GM13977 (cell line): ENCODE measurements around the gene CLEC2L.
A peak's percentile ranks its signal among the peaks of the same experiment; 100 is the strongest.

ENCODE experiments used
- DNase-seq: peaks from one replicate; pipeline ENCODE4 v3.0.0; 2012; ENCODE audit warnings: low spot score
- in situ Hi-C: fragments of 300-500 bp; cut with MboI; formaldehyde crosslinking; loops from one replicate; pipeline ENCODE4 v1.12.0; 2022; ENCODE audit warnings: low sequenced_read_pairs, low pct_unique_long_range_greater_than_20kb, mixed read lengths, inconsistent platforms; ENCODE audit not compliant: unreplicated experiment
- TF ChIP-seq, protein P1 (sequence below): IDR thresholded peaks from 2 replicates; pipeline ENCODE4 v1.5.1; 2012; ENCODE audit warnings: mild to moderate bottlenecking, control low read depth; ENCODE audit not compliant: insufficient read depth; ENCODE audit errors: extremely low read depth, missing control alignments

CLEC2L gene

GRCh38 chr7:139482662-139483466 is 40.6 kb upstream of the CLEC2L start:
- DNase-seq = no peak
- TF ChIP-seq, protein P1, sequence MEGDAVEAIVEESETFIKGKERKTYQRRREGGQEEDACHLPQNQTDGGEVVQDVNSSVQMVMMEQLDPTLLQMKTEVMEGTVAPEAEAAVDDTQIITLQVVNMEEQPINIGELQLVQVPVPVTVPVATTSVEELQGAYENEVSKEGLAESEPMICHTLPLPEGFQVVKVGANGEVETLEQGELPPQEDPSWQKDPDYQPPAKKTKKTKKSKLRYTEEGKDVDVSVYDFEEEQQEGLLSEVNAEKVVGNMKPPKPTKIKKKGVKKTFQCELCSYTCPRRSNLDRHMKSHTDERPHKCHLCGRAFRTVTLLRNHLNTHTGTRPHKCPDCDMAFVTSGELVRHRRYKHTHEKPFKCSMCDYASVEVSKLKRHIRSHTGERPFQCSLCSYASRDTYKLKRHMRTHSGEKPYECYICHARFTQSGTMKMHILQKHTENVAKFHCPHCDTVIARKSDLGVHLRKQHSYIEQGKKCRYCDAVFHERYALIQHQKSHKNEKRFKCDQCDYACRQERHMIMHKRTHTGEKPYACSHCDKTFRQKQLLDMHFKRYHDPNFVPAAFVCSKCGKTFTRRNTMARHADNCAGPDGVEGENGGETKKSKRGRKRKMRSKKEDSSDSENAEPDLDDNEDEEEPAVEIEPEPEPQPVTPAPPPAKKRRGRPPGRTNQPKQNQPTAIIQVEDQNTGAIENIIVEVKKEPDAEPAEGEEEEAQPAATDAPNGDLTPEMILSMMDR = no peak
- in situ Hi-C loops = no loop called here

GRCh38 chr7:139487366-139488080 is 36.0 kb upstream of the CLEC2L start:
- DNase-seq = no peak
- in situ Hi-C loops = no loop called here
- TF ChIP-seq, protein P1 = no peak

DNA sequence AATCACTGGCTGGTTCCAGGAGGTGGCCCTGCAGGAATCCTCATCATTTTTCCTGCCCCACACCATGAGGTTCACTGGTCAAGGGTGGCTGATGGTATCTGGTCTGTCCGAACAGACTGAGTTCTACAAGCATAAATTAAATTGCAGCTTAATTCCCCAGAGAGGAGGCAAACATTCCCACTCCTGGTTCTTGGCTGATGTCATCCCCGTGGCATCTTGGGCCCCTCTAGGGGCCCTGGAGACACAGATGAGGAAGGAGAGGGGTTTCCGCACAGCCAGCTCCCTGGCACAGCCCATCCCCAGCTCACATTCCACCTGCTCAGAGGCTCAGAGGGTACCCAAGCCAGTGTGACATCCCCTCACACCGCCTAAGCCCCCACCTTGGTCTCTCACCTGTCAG is 34.7 kb upstream of the CLEC2L start:
- no peak for DNase-seq
- in situ Hi-C loops = no loop called here
- TF ChIP-seq, protein P1 = no peak

GRCh38 chr7:139490130-139490529 is 33.4 kb upstream of the CLEC2L start:
- in situ Hi-C loops = loop anchor here (10.0 kb wide), 1 partner anchor 515 kb away; no protein-coding TSS in a partner anchor
- TF ChIP-seq, protein P1 = no peak
- DNase-seq = no peak

DNA sequence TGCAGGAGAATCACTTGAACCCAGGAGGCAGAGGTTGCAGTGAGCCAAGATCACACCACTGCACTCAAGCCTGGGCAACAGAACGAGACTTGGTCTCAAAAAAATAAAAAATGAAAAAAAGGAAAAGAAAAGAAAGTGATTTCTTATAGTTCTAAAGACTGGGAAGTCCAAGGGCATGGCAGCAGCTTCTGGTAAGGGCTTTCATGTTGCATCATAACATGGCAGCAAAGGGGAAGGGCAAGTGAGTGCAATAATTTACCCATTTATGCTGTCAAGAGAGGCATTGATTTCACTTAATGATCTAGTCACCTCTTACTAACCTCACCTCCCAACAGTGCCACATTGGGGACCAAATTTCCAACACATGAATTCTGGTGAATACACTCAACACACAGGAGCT is 31.2 kb upstream of the CLEC2L start:
- TF ChIP-seq, protein P1 = no peak
- in situ Hi-C loops = loop anchor here (10.0 kb wide), 1 partner anchor 513 kb away; no protein-coding TSS in a partner anchor
- no peak for DNase-seq

DNA sequence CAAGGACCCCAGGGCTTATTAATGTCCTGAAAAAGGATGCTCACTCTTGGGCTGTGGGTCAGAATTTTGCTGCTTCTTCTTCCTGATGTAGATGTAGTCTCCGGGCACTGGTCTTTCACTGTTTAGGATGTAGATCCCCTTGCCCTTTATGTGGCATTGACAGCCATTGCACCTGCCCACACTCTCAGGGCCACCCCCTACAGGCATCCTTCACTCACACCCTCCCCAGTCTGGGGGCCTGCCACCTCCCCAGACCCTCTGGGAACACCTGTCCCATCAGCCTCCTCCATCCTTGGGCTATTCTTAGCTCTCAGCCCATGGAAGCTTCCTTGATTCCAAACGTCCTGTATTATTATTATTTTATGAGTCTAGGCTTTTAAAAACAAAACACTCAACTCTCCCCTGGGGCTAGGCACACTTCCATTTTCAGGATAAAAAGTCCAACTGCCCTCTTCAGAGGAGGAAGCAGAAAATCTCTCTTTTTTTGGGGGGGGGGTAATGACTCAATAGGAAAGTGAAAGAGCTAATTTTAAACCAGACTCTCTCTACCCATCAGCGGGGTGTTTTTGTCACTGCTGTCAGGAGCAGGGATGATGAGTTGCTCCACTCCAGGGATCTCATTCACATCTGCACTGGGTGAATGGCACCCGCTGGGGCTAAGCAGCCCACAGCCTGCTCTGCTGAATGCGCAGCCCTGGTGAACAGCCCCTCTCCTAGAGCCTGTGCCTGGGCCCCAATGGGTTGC is 28.5 kb upstream of the CLEC2L start:
- in situ Hi-C loops = loop anchor here (10.0 kb wide), 1 partner anchor 510 kb away; no protein-coding TSS in a partner anchor
- peak; percentile 73 for DNase-seq
- TF ChIP-seq, protein P1 = no peak
